ENCODE data around the gene COPE. TPM values are rescaled to one million over a fixed set of nuclear protein-coding genes. Genes with fewer than 3 reads are reported as not detected.

Gene COPE
- total RNA-seq, 1 donor from 2014 or later = 95.2 TPM

- Mint-ChIP-seq H3K27ac (no peak overlapping the region), H3K4me3 (no peak overlapping the region), H3K36me3 (peaks cover 13% of the 10 kb centered on the region), H3K4me1 (peaks cover 8% of the 10 kb centered on the region), H3K27me3 (ENCODE audit: insufficient read depth, low read depth) (peaks cover 14% of the 10 kb centered on the region), H3K9me3 (no peaks in the 10 kb centered on the region)
- no peaks in the 10 kb centered on the region for H3K79me2 ChIP-seq (ENCODE audit: low read depth)
- no peak overlapping the region for H3K9ac ChIP-seq
- no peaks in the 10 kb centered on the region for H3K27me3 ChIP-seq
- no peak for DNase-seq (ENCODE audit: low spot score)
- H3K27ac ChIP-seq = no peak overlapping the region
- no peak overlapping the region for H3K4me3 ChIP-seq
- H3K36me3 ChIP-seq = no peaks in the 10 kb centered on the region
- H4K20me1 ChIP-seq (ENCODE audit: low read depth) = peaks cover 42% of the 10 kb centered on the region
- no peak for TF ChIP-seq EZH2 (IDR thresholded peaks at IDR 0.05)
- TF ChIP-seq CTCF (IDR thresholded peaks at IDR 0.05) = no peak
- no peaks in the 10 kb centered on the region for H3K9me3 ChIP-seq (ENCODE audit: low read depth)
- H2AFZ ChIP-seq (replicated peaks) = no peak overlapping the region
- H3K4me2 ChIP-seq = no peak overlapping the region
- H3K4me1 ChIP-seq = no peaks in the 10 kb centered on the region
- H3F3A ChIP-seq (ENCODE audit: low read depth) = peaks cover 20% of the 10 kb centered on the region
These were observed 50.7 kb downstream of the COPE start for GRCh38 chr19:18868380-18869022.

GRCh38 chr19:18867751-18868150 is 51.4 kb downstream of the COPE start:
- Histone ChIP-seq H3K4me3 (no peak overlapping the region), H3K36me3 (no peaks in the 10 kb centered on the region), H3K79me2 (ENCODE audit: low read depth) (no peaks in the 10 kb centered on the region), H4K20me1 (ENCODE audit: low read depth) (peaks cover 46% of the 10 kb centered on the region), H3K9me3 (ENCODE audit: low read depth) (no peaks in the 10 kb centered on the region), H3K4me2 (no peak overlapping the region), H3K27me3 (no peaks in the 10 kb centered on the region), H3K4me1 (no peaks in the 10 kb centered on the region), H3K27ac (no peak overlapping the region), H3K9ac (no peak overlapping the region), H2AFZ (replicated peaks) (no peak overlapping the region), H3F3A (ENCODE audit: low read depth) (peaks cover 20% of the 10 kb centered on the region)
- H3K9me3 Mint-ChIP-seq = no peaks in the 10 kb centered on the region
- no peak overlapping the region for H3K4me3 Mint-ChIP-seq
- peaks cover 8% of the 10 kb centered on the region for H3K4me1 Mint-ChIP-seq
- TF ChIP-seq EZH2phosphoT487 (IDR thresholded peaks at IDR 0.05) (no peak), CTCF (IDR thresholded peaks at IDR 0.05) (no peak), EZH2 (IDR thresholded peaks at IDR 0.05) (no peak)
- DNase-seq (ENCODE audit: low spot score) = no peak
- H3K27ac Mint-ChIP-seq = no peak overlapping the region
- H3K36me3 Mint-ChIP-seq = peaks cover 9% of the 10 kb centered on the region
- H3K27me3 Mint-ChIP-seq (ENCODE audit: insufficient read depth, low read depth) = peaks cover 14% of the 10 kb centered on the region

- no peaks in the 10 kb centered on the region for H3K4me1 ChIP-seq
- H3K27me3 Mint-ChIP-seq (ENCODE audit: insufficient read depth, low read depth) = peaks cover 14% of the 10 kb centered on the region
- H4K20me1 ChIP-seq (ENCODE audit: low read depth) = peaks cover 46% of the 10 kb centered on the region
- H3K4me3 Mint-ChIP-seq = no peak overlapping the region
- no peaks in the 10 kb centered on the region for H3K36me3 ChIP-seq
- DNase-seq (ENCODE audit: low spot score) = no peak
- no peak overlapping the region for H2AFZ ChIP-seq (replicated peaks)
- peaks cover 10% of the 10 kb centered on the region for H3K36me3 Mint-ChIP-seq
- peaks cover 20% of the 10 kb centered on the region for H3F3A ChIP-seq (ENCODE audit: low read depth)
- no peak overlapping the region for H3K9ac ChIP-seq
- H3K9me3 ChIP-seq (ENCODE audit: low read depth) = no peaks in the 10 kb centered on the region
- no peaks in the 10 kb centered on the region for H3K27me3 ChIP-seq
- peaks cover 8% of the 10 kb centered on the region for H3K4me1 Mint-ChIP-seq
- no peak for TF ChIP-seq EZH2phosphoT487 (IDR thresholded peaks at IDR 0.05)
- no peak overlapping the region for H3K27ac ChIP-seq
- no peak overlapping the region for H3K27ac Mint-ChIP-seq
- H3K4me3 ChIP-seq = no peak overlapping the region
- no peaks in the 10 kb centered on the region for H3K79me2 ChIP-seq (ENCODE audit: low read depth)
- H3K9me3 Mint-ChIP-seq = no peaks in the 10 kb centered on the region
- H3K4me2 ChIP-seq = no peak overlapping the region
These were observed 52.0 kb downstream of the COPE start for GRCh38 chr19:18867199-18867598.

- Histone ChIP-seq H3K79me2 (ENCODE audit: low read depth) (no peaks in the 10 kb centered on the region), H4K20me1 (ENCODE audit: low read depth) (peaks cover 41% of the 10 kb centered on the region), H3K9me3 (ENCODE audit: low read depth) (no peaks in the 10 kb centered on the region), H3K4me1 (no peaks in the 10 kb centered on the region), H2AFZ (replicated peaks) (no peak overlapping the region), H3F3A (ENCODE audit: low read depth) (peaks cover 19% of the 10 kb centered on the region), H3K36me3 (no peaks in the 10 kb centered on the region), H3K27ac (no peak overlapping the region), H3K4me2 (no peak overlapping the region), H3K27me3 (no peaks in the 10 kb centered on the region), H3K9ac (no peak overlapping the region), H3K4me3 (no peak overlapping the region)
- Mint-ChIP-seq H3K36me3 (peaks cover 13% of the 10 kb centered on the region), H3K9me3 (no peaks in the 10 kb centered on the region), H3K4me3 (no peak overlapping the region), H3K27me3 (ENCODE audit: insufficient read depth, low read depth) (peaks cover 14% of the 10 kb centered on the region), H3K4me1 (peaks cover 8% of the 10 kb centered on the region), H3K27ac (no peak overlapping the region)
- no peak for TF ChIP-seq EZH2phosphoT487 (IDR thresholded peaks at IDR 0.05)
- no peak for TF ChIP-seq CTCF (IDR thresholded peaks at IDR 0.05)
- TF ChIP-seq EZH2 (IDR thresholded peaks at IDR 0.05) = no peak
- DNase-seq (ENCODE audit: low spot score) = no peak
These were observed 52.4 kb downstream of the COPE start for GRCh38 chr19:18866800-18867123.

All from neural progenitor cell (in vitro differentiated cells).